Left ventricle myocardium superior (tissue), 1 donor: ENCODE data around the gene NPAS3. TPM values are rescaled to one million over a fixed set of nuclear protein-coding genes. Genes with fewer than 3 reads are reported as not detected.

Experiments used
- ATAC-seq: fragments of 200-7000 bp; cut with Tn5 transposase; one replicate; pipeline ENCODE4 v1.9.1; 2020; ENCODE audit warnings: mild to moderate bottlenecking, moderate library complexity
- DNase-seq: peaks from one replicate; pipeline ENCODE4 v3.0.0-alpha.2; 2020
- intact Hi-C: fragments of 100-400 bp; cut with micrococcal nuclease; formaldehyde crosslinking; loops from one replicate; pipeline ENCODE4 v1.11.0; 2022
- long read RNA-seq: library from polyadenylated mRNA; unstranded; transcript quantifications from one replicate; pipeline ENCODE4 v2.0.0, GENCODE V29; 2021
- total RNA-seq: library from RNA; stranded (reverse); fragmentation: NEBNext Ultra II Directional; extraction: Animal tissue kit (Norgen Biotek cat#: 25700); gene quantifications from one replicate; pipeline ENCODE4 v1.2.1, GENCODE V29; 2021
- donor health status: DM: no; HTN: yes; CAD: no; lungs with severe emphysema.

Gene NPAS3
- 1.1 TPM for total RNA-seq
- long read RNA-seq, partial matches to known transcripts: 0 of 2 reads
- long read RNA-seq, other reads (novel, unspliced or antisense): 2 of 2 reads

- DNase-seq (peak; percentile 59), ATAC-seq (peak; percentile 46)
- intact Hi-C loops: no loop called here
Observed at GRCh38 chr14:32938719-32939253, at the start of gene NPAS3. NPAS3 (plus strand) TSS chr14:32938879.

- DNase-seq (no peak), ATAC-seq (peak; percentile 63)
- intact Hi-C loops: no loop called here
Observed at GRCh38 chr14:32896979-32897697, 41.5 kb upstream of the NPAS3 start.

GRCh38 chr14:32897698-32898064, 41.0 kb upstream of the NPAS3 start:
- intact Hi-C loops: no loop called here
- peak; percentile 14 for ATAC-seq

GRCh38 chr14:32898876-32899275, 39.8 kb upstream of the NPAS3 start:
- ATAC-seq: no peak
- DNase-seq: no peak
- intact Hi-C loops: no loop called here

More at GRCh38 chr14:32897698-32898064, 41.0 kb upstream of the NPAS3 start:
- DNase-seq: no peak

GRCh38 chr14:32900547-32900946, 38.1 kb upstream of the NPAS3 start:
- ATAC-seq (no peak), DNase-seq (no peak)
- intact Hi-C loops: no loop called here

GRCh38 chr14:32905013-32905412, 33.7 kb upstream of the NPAS3 start:
- no peak for ATAC-seq
- intact Hi-C loops: no loop called here
- no peak for DNase-seq

- ATAC-seq (no peak), DNase-seq (no peak)
- intact Hi-C loops: no loop called here
Observed at GRCh38 chr14:32906672-32907071, 32.0 kb upstream of the NPAS3 start.

GRCh38 chr14:32908196-32909084, 30.2 kb upstream of the NPAS3 start:
- no peak for ATAC-seq
- intact Hi-C loops: no loop called here
- no peak for DNase-seq

- ATAC-seq (no peak), DNase-seq (no peak)
- intact Hi-C loops: no loop called here
Observed at GRCh38 chr14:32913725-32914124, 25.0 kb upstream of the NPAS3 start.

- intact Hi-C loops: no loop called here
- no peak for ATAC-seq
- no peak for DNase-seq
Observed at GRCh38 chr14:32914391-32914790, 24.3 kb upstream of the NPAS3 start.

- intact Hi-C loops: no loop called here
- no peak for ATAC-seq
- no peak for DNase-seq
Observed at GRCh38 chr14:32920696-32921276, 17.9 kb upstream of the NPAS3 start.

GRCh38 chr14:32925439-32925838, 13.2 kb upstream of the NPAS3 start:
- DNase-seq: no peak
- ATAC-seq: no peak
- intact Hi-C loops: no loop called here

GRCh38 chr14:32932302-32932913, 6.3 kb upstream of the NPAS3 start:
- intact Hi-C loops: no loop called here
- ATAC-seq (no peak), DNase-seq (no peak)

- ATAC-seq (peak; percentile 75), DNase-seq (peak; percentile 50)
- intact Hi-C loops: no loop called here
Observed at GRCh38 chr14:32932914-32933628, 5.6 kb upstream of the NPAS3 start.

- no peak for ATAC-seq
- DNase-seq: no peak
- intact Hi-C loops: no loop called here
Observed at GRCh38 chr14:32933629-32934072, 5.0 kb upstream of the NPAS3 start.

- intact Hi-C loops: no loop called here
- ATAC-seq: peak; percentile 20
- DNase-seq: peak; percentile 47
Observed at GRCh38 chr14:32934073-32934880, 4.4 kb upstream of the NPAS3 start.

GRCh38 chr14:32934881-32935633, 3.6 kb upstream of the NPAS3 start:
- DNase-seq (no peak), ATAC-seq (no peak)
- intact Hi-C loops: no loop called here
